ENCODE data around the gene RIMBP3C.

- TF ChIP-seq, protein P1, sequence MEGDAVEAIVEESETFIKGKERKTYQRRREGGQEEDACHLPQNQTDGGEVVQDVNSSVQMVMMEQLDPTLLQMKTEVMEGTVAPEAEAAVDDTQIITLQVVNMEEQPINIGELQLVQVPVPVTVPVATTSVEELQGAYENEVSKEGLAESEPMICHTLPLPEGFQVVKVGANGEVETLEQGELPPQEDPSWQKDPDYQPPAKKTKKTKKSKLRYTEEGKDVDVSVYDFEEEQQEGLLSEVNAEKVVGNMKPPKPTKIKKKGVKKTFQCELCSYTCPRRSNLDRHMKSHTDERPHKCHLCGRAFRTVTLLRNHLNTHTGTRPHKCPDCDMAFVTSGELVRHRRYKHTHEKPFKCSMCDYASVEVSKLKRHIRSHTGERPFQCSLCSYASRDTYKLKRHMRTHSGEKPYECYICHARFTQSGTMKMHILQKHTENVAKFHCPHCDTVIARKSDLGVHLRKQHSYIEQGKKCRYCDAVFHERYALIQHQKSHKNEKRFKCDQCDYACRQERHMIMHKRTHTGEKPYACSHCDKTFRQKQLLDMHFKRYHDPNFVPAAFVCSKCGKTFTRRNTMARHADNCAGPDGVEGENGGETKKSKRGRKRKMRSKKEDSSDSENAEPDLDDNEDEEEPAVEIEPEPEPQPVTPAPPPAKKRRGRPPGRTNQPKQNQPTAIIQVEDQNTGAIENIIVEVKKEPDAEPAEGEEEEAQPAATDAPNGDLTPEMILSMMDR (IDR thresholded peaks at IDR 0.05), result no peak
- no peak for TF ChIP-seq POLR2A (IDR thresholded peaks at IDR 0.05)
Measured at GRCh38 chr22:21579474-21579851, 28.2 kb upstream of the RIMBP3C start.
